Measurements from ENCODE around the gene ADSS2. TPM values are rescaled to one million over a fixed set of nuclear protein-coding genes. Genes with fewer than 3 reads are reported as not detected.
"Not testable (repeated sequence)": the region's sequence is repeated elsewhere in the genome, so short reads cannot be mapped to it uniquely, and the experiment has no call there.

Gene ADSS2
- total RNA-seq, 1 donor from 2014 or later, result 6.1 TPM

GRCh38 chr1:244369256-244370057 is 82.3 kb downstream of the ADSS2 start:
- TF ChIP-seq CTCF (IDR thresholded peaks at IDR 0.05; ENCODE audit: borderline replicate concordance), result no peak
- H3K36me3 ChIP-seq, result no peaks in the 10 kb centered on the region
- H3K9me3 ChIP-seq (replicated peaks), result peaks cover 6% of the 10 kb centered on the region
- H3K4me1 ChIP-seq, result no peaks in the 10 kb centered on the region
- H3K27ac ChIP-seq (replicated peaks), result no peak overlapping the region
- peaks cover 7% of the 10 kb centered on the region for H3K27me3 ChIP-seq (ENCODE audit: low read depth)
- DNase-seq, result no peak
- no peak overlapping the region for H3K4me3 ChIP-seq
- intact Hi-C loops (cut with micrococcal nuclease), result no loop called here

GRCh38 chr1:244368279-244368678 is 83.4 kb downstream of the ADSS2 start:
- Histone ChIP-seq H3K9me3 (replicated peaks) (peaks cover 6% of the 10 kb centered on the region), H3K36me3 (no peaks in the 10 kb centered on the region), H3K27me3 (ENCODE audit: low read depth) (peaks cover 7% of the 10 kb centered on the region), H3K27ac (replicated peaks) (no peak overlapping the region), H3K4me3 (no peak overlapping the region), H3K4me1 (no peaks in the 10 kb centered on the region)
- no peak for DNase-seq
- no peak for TF ChIP-seq CTCF (IDR thresholded peaks at IDR 0.05; ENCODE audit: borderline replicate concordance)
- intact Hi-C loops (cut with micrococcal nuclease), result no loop called here

- Histone ChIP-seq H3K36me3 (no peaks in the 10 kb centered on the region), H3K27ac (replicated peaks) (no peak overlapping the region), H3K27me3 (ENCODE audit: low read depth) (peaks cover 7% of the 10 kb centered on the region), H3K9me3 (replicated peaks) (peaks cover 6% of the 10 kb centered on the region), H3K4me3 (no peak overlapping the region), H3K4me1 (no peaks in the 10 kb centered on the region)
- no peak for DNase-seq
- intact Hi-C loops (cut with micrococcal nuclease), result no loop called here
- TF ChIP-seq CTCF (IDR thresholded peaks at IDR 0.05; ENCODE audit: borderline replicate concordance), result no peak
These were observed 84.2 kb downstream of the ADSS2 start for GRCh38 chr1:244367399-244368114.

GRCh38 chr1:244365809-244366208 is 85.9 kb downstream of the ADSS2 start:
- Histone ChIP-seq H3K27me3 (ENCODE audit: low read depth) (no peaks in the 10 kb centered on the region), H3K36me3 (no peaks in the 10 kb centered on the region), H3K4me1 (no peaks in the 10 kb centered on the region), H3K9me3 (replicated peaks) (peaks cover 6% of the 10 kb centered on the region), H3K27ac (replicated peaks) (no peak overlapping the region), H3K4me3 (no peak overlapping the region)
- no peak for DNase-seq
- TF ChIP-seq CTCF (IDR thresholded peaks at IDR 0.05; ENCODE audit: borderline replicate concordance), result no peak
- intact Hi-C loops (cut with micrococcal nuclease), result no loop called here

- DNase-seq; H3K36me3 ChIP-seq; H3K9me3 ChIP-seq (replicated peaks); H3K27me3 ChIP-seq (ENCODE audit: low read depth); H3K4me3 ChIP-seq; intact Hi-C loops (cut with micrococcal nuclease); H3K4me1 ChIP-seq; H3K27ac ChIP-seq (replicated peaks): not testable (repeated sequence)
These were observed 86.4 kb downstream of the ADSS2 start for GRCh38 chr1:244365262-244365661.

GRCh38 chr1:244362476-244362875 is 89.2 kb downstream of the ADSS2 start:
- intact Hi-C loops (cut with micrococcal nuclease), result no loop called here
- Histone ChIP-seq H3K27me3 (ENCODE audit: low read depth) (no peaks in the 10 kb centered on the region), H3K4me1 (no peaks in the 10 kb centered on the region), H3K9me3 (replicated peaks) (peaks cover 6% of the 10 kb centered on the region), H3K4me3 (no peak overlapping the region), H3K36me3 (no peaks in the 10 kb centered on the region), H3K27ac (replicated peaks) (no peak overlapping the region)
- no peak for DNase-seq
- no peak for TF ChIP-seq CTCF (IDR thresholded peaks at IDR 0.05; ENCODE audit: borderline replicate concordance)
